Breast epithelium (tissue), 4 donors: ENCODE data around the gene STRBP. TPM values are rescaled to one million over a fixed set of nuclear protein-coding genes. Genes with fewer than 3 reads are reported as not detected.

Experiments used
- DNase-seq, 2 donors: peaks; one replicate each; pipeline ENCODE4 v3.0.0-alpha.2; 2019; ENCODE audit warnings: low spot score in 2 of 2
- H3K27ac ChIP-seq, 2 donors: fragments of 200-600 bp; sonication (generic) in 1 of 2; one replicate each; pipeline ENCODE4 v1.5.1; 2016 to 2019; ENCODE audit warnings: mild to moderate bottlenecking in 1 of 2
- H3K27me3 ChIP-seq, 2 donors: fragments of 200-600 bp; sonication (generic) in 1 of 2; one replicate each; pipeline versions ENCODE4 v1.5.1 to v1.6.0; 2017 to 2019; ENCODE audit warnings: control low read depth in 1 of 2, mild to moderate bottlenecking in 1 of 2
- H3K36me3 ChIP-seq: fragments of 200-600 bp; one replicate; pipeline ENCODE4 v1.5.1; 2019
- H3K4me1 ChIP-seq, 2 donors: fragments of 200-600 bp; sonication (generic); one replicate each; pipeline ENCODE4 v1.5.1; 2016 to 2019; ENCODE audit warnings: control low read depth in 1 of 2
- H3K4me3 ChIP-seq, 3 donors: fragments of 200-600 bp; sonication (generic); 1 replicate in 2 of 3; 2 replicates in 1 of 3; pipeline ENCODE4 v1.5.1; 2016 to 2019; ENCODE audit warnings: mild to moderate bottlenecking in 3 of 3, moderate library complexity in 2 of 3
- H3K9me3 ChIP-seq, 2 donors: fragments of 200-600 bp; sonication (generic) in 1 of 2; one replicate each; pipeline ENCODE4 v1.5.1; 2016 to 2019; ENCODE audit warnings: control low read depth in 1 of 2
- CTCF ChIP-seq, 3 donors: fragments of 450-650 bp; IDR thresholded peaks; one replicate each; pipeline ENCODE4 v1.5.1; 2016 to 2017; ENCODE audit warnings: antibody characterized with exemption in 3 of 3, mild to moderate bottlenecking in 3 of 3, moderate library complexity in 3 of 3
- POLR2A ChIP-seq: fragments of 450-650 bp; IDR thresholded peaks from one replicate; pipeline ENCODE4 v1.6.1; 2016; ENCODE audit warnings: antibody characterized with exemption, mild to moderate bottlenecking, moderate library complexity
- POLR2AphosphoS5 ChIP-seq, 3 donors: sonication (generic); formaldehyde crosslinking; IDR thresholded peaks; one replicate each; pipeline ENCODE4 v1.6.1; 2017; ENCODE audit warnings: antibody characterized with exemption in 3 of 3
- intact Hi-C: fragments of 100-400 bp; cut with DNase I; formaldehyde crosslinking; loops from one replicate; pipeline ENCODE4 v1.15.1; 2023; ENCODE audit warnings: low total_unique reads
- total RNA-seq, 3 donors: library from RNA; depleted of rRNA; stranded (reverse); fragments of >200 nt; gene quantifications; one replicate each; pipeline ENCODE4 v1.1.0, GENCODE V29; 2016

The STRBP gene
- total RNA-seq, 3 donors from 2014 or later: 8.0 to 37.0 (median 22.6) TPM

- no peaks in the 10 kb centered on the region for H3K36me3 ChIP-seq
- H3K4me1 ChIP-seq: no peaks in the 10 kb centered on the region
- no peaks in the 10 kb centered on the region for H3K27me3 ChIP-seq
- no peak overlapping the region for H3K27ac ChIP-seq
- no peaks in the 10 kb centered on the region for H3K9me3 ChIP-seq
- intact Hi-C loops: no loop called here
- no peak for DNase-seq
- TF ChIP-seq CTCF (IDR thresholded peaks at IDR 0.05): no peak
- H3K4me3 ChIP-seq: no peak overlapping the region
These were observed 136.4 kb downstream of the STRBP start for GRCh38 chr9:123131993-123132392.

- no peak for DNase-seq
- Histone ChIP-seq H3K4me3 (no peak overlapping the region), H3K27me3 (no peaks in the 10 kb centered on the region), H3K4me1 (no peaks in the 10 kb centered on the region), H3K27ac (no peak overlapping the region), H3K9me3 (no peaks in the 10 kb centered on the region), H3K36me3 (peaks cover 4% of the 10 kb centered on the region)
- no peak for TF ChIP-seq CTCF (IDR thresholded peaks at IDR 0.05)
- TF ChIP-seq POLR2A: no peak
- TF ChIP-seq POLR2AphosphoS5 (IDR thresholded peaks at IDR 0.05): no peak
- intact Hi-C loops: no loop called here
These were observed 137.1 kb downstream of the STRBP start for GRCh38 chr9:123131258-123131657.

GRCh38 chr9:123129423-123129822 is 139.0 kb downstream of the STRBP start:
- no peak overlapping the region for H3K4me3 ChIP-seq
- peaks cover 4% of the 10 kb centered on the region for H3K36me3 ChIP-seq
- no peaks in the 10 kb centered on the region for H3K4me1 ChIP-seq
- intact Hi-C loops: no loop called here
- H3K27ac ChIP-seq: no peak overlapping the region
- no peak for DNase-seq
- H3K9me3 ChIP-seq: no peaks in the 10 kb centered on the region
- no peak for TF ChIP-seq CTCF (IDR thresholded peaks at IDR 0.05)
- TF ChIP-seq POLR2A: no peak
- TF ChIP-seq POLR2AphosphoS5 (IDR thresholded peaks at IDR 0.05): no peak
- no peaks in the 10 kb centered on the region for H3K27me3 ChIP-seq

GRCh38 chr9:123128591-123128990 is 139.8 kb downstream of the STRBP start:
- intact Hi-C loops: no loop called here
- Histone ChIP-seq H3K27ac (no peak overlapping the region), H3K9me3 (no peaks in the 10 kb centered on the region)

GRCh38 chr9:123127512-123128075 is 140.8 kb downstream of the STRBP start:
- TF ChIP-seq POLR2AphosphoS5 (IDR thresholded peaks at IDR 0.05) (no peak), CTCF (IDR thresholded peaks at IDR 0.05) (no peak), POLR2A (no peak)
- intact Hi-C loops: no loop called here
- H3K27me3 ChIP-seq: no peaks in the 10 kb centered on the region

More at GRCh38 chr9:123128591-123128990, 139.8 kb downstream of the STRBP start:
- Histone ChIP-seq H3K4me1 (no peaks in the 10 kb centered on the region), H3K27me3 (no peaks in the 10 kb centered on the region), H3K36me3 (peaks cover 4% of the 10 kb centered on the region), H3K4me3 (no peak overlapping the region)
- TF ChIP-seq CTCF (IDR thresholded peaks at IDR 0.05): no peak
- TF ChIP-seq POLR2A: no peak
- no peak for TF ChIP-seq POLR2AphosphoS5 (IDR thresholded peaks at IDR 0.05)
- DNase-seq: no peak

More at GRCh38 chr9:123127512-123128075, 140.8 kb downstream of the STRBP start:
- H3K4me1 ChIP-seq: no peaks in the 10 kb centered on the region
- H3K4me3 ChIP-seq: no peak overlapping the region
- no peak for DNase-seq
- H3K27ac ChIP-seq: no peak overlapping the region
- H3K36me3 ChIP-seq: peaks cover 4% of the 10 kb centered on the region
- H3K9me3 ChIP-seq: no peaks in the 10 kb centered on the region
